RWPE2 (cell line): ENCODE results near the gene GTPBP1.
A peak's percentile ranks its signal among the peaks of the same experiment; 100 is the strongest.

Experiments
- ATAC-seq: fragments of 200-7000 bp; cut with Tn5 transposase; 3 replicates; pipeline ENCODE4 v1.9.1; 2021; ENCODE audit warnings: low read depth
- DNase-seq: peaks from one replicate; pipeline ENCODE4 v3.0.0-alpha.2; 2020; ENCODE audit warnings: low spot score
- H3K27ac ChIP-seq: fragments of 450-650 bp; 2 replicates; pipeline ENCODE4 v1.5.1; 2017; ENCODE audit warnings: mild to moderate bottlenecking; ENCODE audit not compliant: poor library complexity, severe bottlenecking
- H3K27me3 ChIP-seq: fragments of 250-450 bp; sonication (Bioruptor Pico); 2 replicates; pipeline ENCODE4 v1.5.1; 2021; ENCODE audit warnings: mild to moderate bottlenecking, moderate library complexity; ENCODE audit not compliant: insufficient read depth, poor library complexity, severe bottlenecking
- H3K36me3 ChIP-seq: fragments of 250-450 bp; sonication (Bioruptor Pico); 2 replicates; pipeline ENCODE4 v1.5.1; 2020; ENCODE audit warnings: low read depth, mild to moderate bottlenecking, moderate library complexity
- H3K4me1 ChIP-seq: fragments of 250-450 bp; sonication (Bioruptor Pico); 2 replicates; pipeline ENCODE4 v1.5.1; 2021; ENCODE audit warnings: mild to moderate bottlenecking, moderate library complexity; ENCODE audit not compliant: insufficient read depth, poor library complexity, severe bottlenecking
- H3K4me3 ChIP-seq: fragments of 250-450 bp; sonication (Bioruptor Pico); 2 replicates; pipeline ENCODE4 v1.5.1; 2021; ENCODE audit warnings: mild to moderate bottlenecking, moderate library complexity; ENCODE audit not compliant: severe bottlenecking
- H3K9me3 ChIP-seq: fragments of 250-450 bp; sonication (Bioruptor Pico); 2 replicates; pipeline ENCODE4 v1.5.1; 2021; ENCODE audit warnings: mild to moderate bottlenecking, moderate library complexity; ENCODE audit not compliant: severe bottlenecking
- TF ChIP-seq, protein P1 (sequence below): fragments of 450-650 bp; IDR thresholded peaks from one replicate; pipeline ENCODE4 v1.5.1; 2017; ENCODE audit warnings: mild to moderate bottlenecking, moderate library complexity; ENCODE audit not compliant: poor library complexity, severe bottlenecking

GTPBP1 gene

DNA sequence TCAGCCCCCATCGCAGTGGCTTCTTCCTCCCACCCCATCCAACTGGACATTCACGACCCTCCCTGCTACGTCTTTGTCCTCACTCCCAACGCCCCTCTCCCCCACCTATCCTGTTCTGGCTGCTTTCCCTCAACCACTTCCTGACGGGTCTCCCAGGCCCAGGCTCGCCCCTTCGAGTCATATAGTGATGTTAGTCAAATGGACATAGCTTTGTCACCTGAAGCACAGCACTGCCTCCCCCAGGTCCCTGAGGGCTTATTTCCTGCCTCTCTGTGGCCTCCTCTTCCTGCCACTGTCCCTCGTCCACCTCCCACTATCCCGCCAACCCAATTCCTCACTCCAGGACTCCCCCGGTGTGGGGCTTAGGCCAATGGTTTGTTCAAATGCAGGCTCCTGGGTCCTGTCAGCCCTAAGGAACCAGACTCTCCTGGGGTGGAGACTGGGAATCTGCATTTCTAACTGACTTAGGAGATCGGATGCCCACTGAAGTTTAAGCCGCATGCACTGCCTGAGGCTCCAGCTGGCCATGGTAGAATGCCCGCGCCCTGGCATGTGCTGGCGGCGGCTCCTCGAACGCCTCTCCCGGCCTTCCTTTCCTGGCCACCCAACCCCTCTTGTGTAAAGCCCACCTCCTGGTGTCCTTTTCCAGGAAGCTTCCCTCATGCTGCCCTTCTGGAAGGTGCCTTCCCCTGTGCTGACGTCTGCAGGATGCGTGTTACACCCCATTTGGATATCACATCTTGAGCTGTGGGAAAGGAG is 31.7 kb downstream of the GTPBP1 start:
- Histone ChIP-seq H3K4me3 (no peak overlapping the region), H3K27me3 (no peaks in the 10 kb centered on the region), H3K27ac (peak overlapping the region; percentile 9), H3K36me3 (peaks cover 94% of the 10 kb centered on the region), H3K9me3 (no peaks in the 10 kb centered on the region), H3K4me1 (no peaks in the 10 kb centered on the region)
- TF ChIP-seq, protein P1, sequence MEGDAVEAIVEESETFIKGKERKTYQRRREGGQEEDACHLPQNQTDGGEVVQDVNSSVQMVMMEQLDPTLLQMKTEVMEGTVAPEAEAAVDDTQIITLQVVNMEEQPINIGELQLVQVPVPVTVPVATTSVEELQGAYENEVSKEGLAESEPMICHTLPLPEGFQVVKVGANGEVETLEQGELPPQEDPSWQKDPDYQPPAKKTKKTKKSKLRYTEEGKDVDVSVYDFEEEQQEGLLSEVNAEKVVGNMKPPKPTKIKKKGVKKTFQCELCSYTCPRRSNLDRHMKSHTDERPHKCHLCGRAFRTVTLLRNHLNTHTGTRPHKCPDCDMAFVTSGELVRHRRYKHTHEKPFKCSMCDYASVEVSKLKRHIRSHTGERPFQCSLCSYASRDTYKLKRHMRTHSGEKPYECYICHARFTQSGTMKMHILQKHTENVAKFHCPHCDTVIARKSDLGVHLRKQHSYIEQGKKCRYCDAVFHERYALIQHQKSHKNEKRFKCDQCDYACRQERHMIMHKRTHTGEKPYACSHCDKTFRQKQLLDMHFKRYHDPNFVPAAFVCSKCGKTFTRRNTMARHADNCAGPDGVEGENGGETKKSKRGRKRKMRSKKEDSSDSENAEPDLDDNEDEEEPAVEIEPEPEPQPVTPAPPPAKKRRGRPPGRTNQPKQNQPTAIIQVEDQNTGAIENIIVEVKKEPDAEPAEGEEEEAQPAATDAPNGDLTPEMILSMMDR: no peak
- ATAC-seq (no peak), DNase-seq (no peak)

DNA sequence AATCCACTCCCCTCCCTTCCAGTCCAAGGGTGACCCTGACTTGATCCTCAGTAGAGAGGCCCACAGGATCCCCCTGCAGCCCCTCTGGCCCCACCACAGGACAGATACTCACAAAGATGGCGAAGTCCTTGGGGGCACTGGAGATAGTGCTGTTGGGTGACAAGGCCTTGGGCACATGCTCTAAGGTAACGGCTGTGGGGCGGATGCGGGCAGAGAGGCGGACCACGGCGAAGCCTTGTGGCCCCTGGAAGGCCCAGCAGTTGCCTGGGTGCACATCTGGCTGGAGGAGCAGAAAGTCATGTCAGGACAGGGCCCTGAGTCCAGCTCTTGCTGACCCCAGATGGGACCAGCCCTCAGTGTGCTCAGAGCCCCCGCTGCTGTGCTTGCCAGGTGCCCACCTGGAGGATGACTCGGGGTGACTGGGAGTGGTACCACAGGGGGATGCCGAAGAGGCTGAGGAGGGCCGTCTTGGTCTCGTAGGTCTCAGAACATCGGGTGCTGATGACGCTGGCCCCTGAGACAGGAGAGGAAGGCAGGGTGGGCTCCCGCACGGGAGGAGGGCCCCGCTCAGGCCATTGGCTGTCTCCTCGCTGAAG is 32.8 kb downstream of the GTPBP1 start:
- H3K4me1 ChIP-seq: no peaks in the 10 kb centered on the region
- no peaks in the 10 kb centered on the region for H3K9me3 ChIP-seq
- TF ChIP-seq, protein P1: no peak
- ATAC-seq (no peak), DNase-seq (no peak)
- H3K27me3 ChIP-seq: no peaks in the 10 kb centered on the region
- H3K36me3 ChIP-seq: peaks cover 93% of the 10 kb centered on the region
- H3K27ac ChIP-seq: no peak overlapping the region
- H3K4me3 ChIP-seq: no peak overlapping the region

- TF ChIP-seq, protein P1: no peak
- Histone ChIP-seq H3K4me3 (no peak overlapping the region), H3K27me3 (no peaks in the 10 kb centered on the region), H3K27ac (no peak overlapping the region), H3K36me3 (peaks cover 95% of the 10 kb centered on the region), H3K4me1 (no peaks in the 10 kb centered on the region), H3K9me3 (no peaks in the 10 kb centered on the region)
- DNase-seq (no peak), ATAC-seq (no peak)
Measured at GRCh38 chr22:38739300-38740055, 33.7 kb downstream of the GTPBP1 start.

DNA sequence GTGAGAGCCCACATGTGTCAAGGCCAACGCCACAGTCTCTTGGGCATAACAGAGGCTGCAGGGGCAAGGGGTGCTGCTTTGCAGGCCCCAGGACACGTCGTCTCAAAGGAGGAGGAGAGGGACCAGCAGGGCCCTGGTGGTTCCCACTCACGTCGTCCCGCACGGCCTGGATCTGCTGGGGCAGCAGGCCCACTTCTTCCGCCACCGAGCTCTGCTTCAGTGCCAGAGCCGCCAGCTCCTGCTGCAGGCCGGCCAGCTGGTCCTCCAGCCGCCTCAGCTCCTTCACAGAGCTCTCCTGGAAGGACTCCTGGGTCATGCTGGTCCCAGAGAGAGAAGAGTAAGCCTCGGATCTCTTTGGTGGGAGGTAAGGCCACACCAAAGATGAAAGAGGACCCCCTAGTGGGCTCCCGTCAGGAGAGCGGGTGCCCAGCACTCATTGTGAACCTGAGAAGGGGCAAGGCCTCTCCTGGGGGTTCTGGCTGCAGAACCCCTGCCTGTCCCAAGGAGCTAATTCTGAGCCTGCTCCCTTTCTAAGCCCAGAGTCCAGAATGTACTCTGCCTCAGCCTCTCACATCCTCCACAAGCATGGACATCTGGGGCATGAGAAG is 34.5 kb downstream of the GTPBP1 start:
- Histone ChIP-seq H3K36me3 (peaks cover 96% of the 10 kb centered on the region), H3K27ac (no peak overlapping the region), H3K9me3 (no peaks in the 10 kb centered on the region), H3K27me3 (no peaks in the 10 kb centered on the region), H3K4me3 (no peak overlapping the region), H3K4me1 (no peaks in the 10 kb centered on the region)
- DNase-seq (no peak), ATAC-seq (no peak)
- TF ChIP-seq, protein P1: no peak
